Fibroblast of lung (primary cell): Measurements from ENCODE around the gene TNIP1. TPM values are rescaled to one million over a fixed set of nuclear protein-coding genes. Genes with fewer than 3 reads are reported as not detected.
A peak's percentile ranks its signal among the peaks of the same experiment; 100 is the strongest.

ENCODE experiments used
- DNase-seq, 2 donors: peaks; one replicate each; pipeline versions ENCODE4 v3.0.0 to v3.0.0-alpha.2; 2010; ENCODE audit warnings: low read depth in 2 of 2
- H2AFZ ChIP-seq: 2 replicates; pipeline ENCODE4 v1.5.1; 2012; ENCODE audit warnings: low read length, control low read depth, inconsistent platforms
- H3K27ac ChIP-seq: 2 replicates; pipeline ENCODE4 v1.5.1; 2011; ENCODE audit warnings: low read length, control low read depth; ENCODE audit not compliant: insufficient read depth
- H3K27me3 ChIP-seq: 2 replicates; pipeline ENCODE4 v1.5.1; 2011; ENCODE audit warnings: mild to moderate bottlenecking, low read length; ENCODE audit not compliant: control insufficient read depth, insufficient read depth
- H3K36me3 ChIP-seq: 2 replicates; pipeline ENCODE4 v1.5.1; 2011; ENCODE audit warnings: low read length; ENCODE audit not compliant: control insufficient read depth, insufficient read depth
- H3K4me1 ChIP-seq: 2 replicates; pipeline ENCODE4 v1.5.1; 2011; ENCODE audit warnings: low read length; ENCODE audit not compliant: control insufficient read depth, insufficient read depth; ENCODE audit errors: extremely low read depth
- H3K4me2 ChIP-seq: 2 replicates; pipeline ENCODE4 v1.5.1; 2011; ENCODE audit warnings: low read length, control low read depth; ENCODE audit not compliant: insufficient read depth; ENCODE audit errors: extremely low read depth
- H3K4me3 ChIP-seq, 4 experiments: fragments of 200-600 bp in 1 of 4; sonication (generic) in 1 of 4; replicated peaks in 1 of 4; 2 replicates each; pipeline ENCODE4 v1.5.1; 2011 to 2016; ENCODE audit warnings: low read length in 4 of 4, low read depth in 3 of 4, mild to moderate bottlenecking in 3 of 4, control low read depth in 2 of 4, inconsistent platforms in 1 of 4, mixed read lengths in 1 of 4; ENCODE audit not compliant: insufficient read depth in 1 of 4; ENCODE audit errors: control extremely low read depth in 1 of 4
- H3K79me2 ChIP-seq: 2 replicates; pipeline ENCODE4 v1.5.1; 2012; ENCODE audit warnings: mild to moderate bottlenecking, low read length, inconsistent platforms; ENCODE audit not compliant: control insufficient read depth, insufficient read depth
- H3K9ac ChIP-seq: 2 replicates; pipeline ENCODE4 v1.5.1; 2011; ENCODE audit warnings: mild to moderate bottlenecking, low read length, control low read depth; ENCODE audit not compliant: insufficient read depth
- H3K9me3 ChIP-seq: 2 replicates; pipeline ENCODE4 v1.5.1; 2012; ENCODE audit warnings: low read depth, low read length; ENCODE audit not compliant: control insufficient read depth, insufficient read depth
- H4K20me1 ChIP-seq: 2 replicates; pipeline ENCODE4 v1.5.1; 2011; ENCODE audit warnings: low read length; ENCODE audit not compliant: control insufficient read depth, insufficient read depth; ENCODE audit errors: extremely low read depth
- EZH2 ChIP-seq: IDR thresholded peaks from 2 replicates; pipeline ENCODE4 v1.5.1; 2012; ENCODE audit warnings: low read length, control low read depth, mild to moderate bottlenecking; ENCODE audit errors: missing control alignments
- polyA plus RNA-seq, 2 donors: library from polyadenylated mRNA; depleted of rRNA in 1 of 2; stranded (reverse) in 1 of 2; unstranded in 1 of 2; fragments of >200 nt; gene quantifications; 2 replicates each; pipeline ENCODE4 v1.2.1, GENCODE V29; 2011 to 2012; ENCODE audit warnings: missing spikeins in 1 of 2
- total RNA-seq: library from RNA; depleted of rRNA; stranded (reverse); fragments of >200 nt; gene quantifications from 2 replicates; pipeline ENCODE4 v1.2.1, GENCODE V29; 2014
- TF ChIP-seq, protein P1 (sequence below), 2 donors: IDR thresholded peaks in 1 of 2; conservative IDR thresholded peaks in 1 of 2; 1 replicate in 1 of 2; 2 replicates in 1 of 2; pipeline ENCODE4 v1.5.1; 2011 to 2012; ENCODE audit warnings: low read length in 2 of 2, control low read depth in 1 of 2, inconsistent platforms in 1 of 2, low read depth in 1 of 2, mild to moderate bottlenecking in 1 of 2

The TNIP1 gene
- total and polyA plus RNA-seq, 2 donors (not counting 1 experiment from before 2014, with no cell fraction given), result 47.2 to 59.1 TPM

DNA sequence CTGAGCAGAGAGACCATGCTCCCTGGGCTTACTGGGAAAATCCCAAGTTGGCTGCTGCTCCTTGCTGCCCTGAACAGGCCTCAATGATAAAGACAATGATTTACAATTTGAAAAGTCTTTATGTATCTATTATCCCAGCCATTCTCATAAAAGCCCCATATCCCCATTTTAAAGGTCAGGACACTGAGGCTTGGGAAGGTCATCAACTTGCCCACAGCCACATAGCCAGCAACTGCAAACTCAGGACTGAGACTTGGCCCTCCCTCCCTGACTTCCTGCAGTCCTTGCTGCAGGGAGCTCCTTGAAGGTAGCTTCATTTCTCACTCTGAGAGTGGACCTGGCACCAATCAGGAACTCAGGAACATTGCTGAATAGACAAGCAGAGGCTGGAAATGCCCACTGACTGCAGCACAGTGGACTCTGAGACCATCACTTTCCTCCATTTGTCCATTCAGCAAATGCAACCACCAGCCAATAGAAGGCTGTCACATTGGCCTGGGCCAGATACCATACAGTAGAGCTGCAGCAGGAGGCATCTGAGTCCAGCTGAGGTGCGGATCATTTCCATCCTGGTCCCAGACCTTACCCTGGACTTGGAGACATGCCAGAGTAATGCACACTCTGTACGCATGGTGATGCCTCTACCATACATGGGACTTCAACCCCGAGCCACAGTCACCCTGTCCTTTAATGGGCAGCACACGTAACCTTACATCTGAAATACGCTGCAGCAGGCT lies 18.3 kb downstream of the TNIP1 start:
- no peaks in the 10 kb centered on the region for H3K27me3 ChIP-seq
- H3K36me3 ChIP-seq, result peaks cover 7% of the 10 kb centered on the region
- no peaks in the 10 kb centered on the region for H4K20me1 ChIP-seq
- H3K4me3 ChIP-seq, result no peak overlapping the region
- H3K27ac ChIP-seq, result no peak overlapping the region
- no peak for DNase-seq
- peak overlapping the region; percentile 4 for H3K4me2 ChIP-seq
- H3K4me1 ChIP-seq, result peaks cover 26% of the 10 kb centered on the region
- H3K9me3 ChIP-seq, result no peaks in the 10 kb centered on the region
- no peak overlapping the region for H2AFZ ChIP-seq
- no peak for TF ChIP-seq EZH2
- TF ChIP-seq, protein P1, sequence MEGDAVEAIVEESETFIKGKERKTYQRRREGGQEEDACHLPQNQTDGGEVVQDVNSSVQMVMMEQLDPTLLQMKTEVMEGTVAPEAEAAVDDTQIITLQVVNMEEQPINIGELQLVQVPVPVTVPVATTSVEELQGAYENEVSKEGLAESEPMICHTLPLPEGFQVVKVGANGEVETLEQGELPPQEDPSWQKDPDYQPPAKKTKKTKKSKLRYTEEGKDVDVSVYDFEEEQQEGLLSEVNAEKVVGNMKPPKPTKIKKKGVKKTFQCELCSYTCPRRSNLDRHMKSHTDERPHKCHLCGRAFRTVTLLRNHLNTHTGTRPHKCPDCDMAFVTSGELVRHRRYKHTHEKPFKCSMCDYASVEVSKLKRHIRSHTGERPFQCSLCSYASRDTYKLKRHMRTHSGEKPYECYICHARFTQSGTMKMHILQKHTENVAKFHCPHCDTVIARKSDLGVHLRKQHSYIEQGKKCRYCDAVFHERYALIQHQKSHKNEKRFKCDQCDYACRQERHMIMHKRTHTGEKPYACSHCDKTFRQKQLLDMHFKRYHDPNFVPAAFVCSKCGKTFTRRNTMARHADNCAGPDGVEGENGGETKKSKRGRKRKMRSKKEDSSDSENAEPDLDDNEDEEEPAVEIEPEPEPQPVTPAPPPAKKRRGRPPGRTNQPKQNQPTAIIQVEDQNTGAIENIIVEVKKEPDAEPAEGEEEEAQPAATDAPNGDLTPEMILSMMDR (conservative IDR thresholded peaks at IDR 0.05 in 1 of 2, IDR thresholded peaks at IDR 0.05 in 1 of 2; ENCODE audit: low read depth in 1 of 2, low read length in 2 of 2), result no peak
- H3K9ac ChIP-seq, result no peak overlapping the region
- H3K79me2 ChIP-seq, result peaks cover under 1% of the 10 kb centered on the region

DNA sequence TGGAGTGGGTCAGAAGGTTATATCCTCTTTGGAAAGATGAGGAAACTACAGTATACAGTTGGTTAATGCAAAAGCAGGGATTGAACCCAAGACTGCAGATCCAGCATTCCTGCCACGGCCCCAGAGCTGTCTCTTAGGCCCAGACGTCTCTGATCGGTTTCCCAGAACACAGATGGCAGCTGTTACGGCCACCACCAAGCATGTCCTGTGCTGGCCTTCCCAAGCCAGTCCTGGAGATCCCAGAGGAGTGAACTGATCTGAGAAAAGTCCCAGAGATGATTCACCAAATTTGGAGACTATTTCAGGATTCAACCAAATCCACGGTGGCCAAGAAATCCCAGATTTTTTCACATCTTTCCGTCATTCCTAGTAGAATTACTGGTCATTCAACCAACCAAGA lies 20.1 kb downstream of the TNIP1 start:
- H4K20me1 ChIP-seq, result no peaks in the 10 kb centered on the region
- no peaks in the 10 kb centered on the region for H3K79me2 ChIP-seq
- TF ChIP-seq EZH2, result no peak
- TF ChIP-seq, protein P1 (conservative IDR thresholded peaks at IDR 0.05 in 1 of 2, IDR thresholded peaks at IDR 0.05 in 1 of 2; ENCODE audit: low read depth in 1 of 2, low read length in 2 of 2), result no peak
- H3K27me3 ChIP-seq, result no peaks in the 10 kb centered on the region
- H3K4me2 ChIP-seq, result no peak overlapping the region
- no peaks in the 10 kb centered on the region for H3K9me3 ChIP-seq
- no peak overlapping the region for H2AFZ ChIP-seq
- no peak overlapping the region for H3K9ac ChIP-seq
- DNase-seq, result no peak
- no peak overlapping the region for H3K4me3 ChIP-seq
- peaks cover 26% of the 10 kb centered on the region for H3K4me1 ChIP-seq
- H3K36me3 ChIP-seq, result peaks cover 5% of the 10 kb centered on the region
- no peak overlapping the region for H3K27ac ChIP-seq

DNA sequence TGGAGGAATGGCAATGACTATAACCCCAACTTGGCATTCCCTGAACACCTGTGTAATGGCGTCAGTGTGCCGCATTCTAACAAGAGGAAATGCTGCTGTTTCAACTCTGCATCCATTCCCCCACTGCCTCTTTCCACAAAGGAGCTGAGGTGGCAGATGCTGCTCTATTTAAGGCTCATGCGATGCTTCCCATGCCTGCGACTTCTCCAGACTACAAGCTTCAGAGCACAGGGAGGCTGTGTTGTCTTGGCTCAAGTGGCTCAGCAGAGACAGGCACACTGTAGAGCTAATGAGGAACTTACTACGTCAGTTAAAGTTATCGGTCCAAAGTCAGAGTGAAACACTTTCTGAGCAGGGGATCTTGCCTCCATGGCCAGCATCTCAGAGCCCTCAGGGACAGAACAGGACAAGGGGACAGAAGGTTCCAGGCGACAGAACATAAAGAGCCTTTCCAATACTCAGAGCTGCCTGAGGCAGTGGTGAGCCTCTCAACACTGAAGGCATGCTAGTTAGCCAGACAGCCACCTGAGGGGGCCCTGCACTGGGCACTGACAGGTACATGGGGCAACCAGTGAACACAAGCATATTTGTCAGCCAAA lies 21.8 kb downstream of the TNIP1 start:
- no peaks in the 10 kb centered on the region for H4K20me1 ChIP-seq
- no peak overlapping the region for H3K27ac ChIP-seq
- DNase-seq, result no peak
- H3K9ac ChIP-seq, result no peak overlapping the region
- peaks cover 22% of the 10 kb centered on the region for H3K4me1 ChIP-seq
- H3K4me2 ChIP-seq, result no peak overlapping the region
- no peak for TF ChIP-seq EZH2
- TF ChIP-seq, protein P1 (conservative IDR thresholded peaks at IDR 0.05 in 1 of 2, IDR thresholded peaks at IDR 0.05 in 1 of 2; ENCODE audit: low read depth in 1 of 2, low read length in 2 of 2), result no peak
- H3K27me3 ChIP-seq, result no peaks in the 10 kb centered on the region
- no peak overlapping the region for H2AFZ ChIP-seq
- no peak overlapping the region for H3K4me3 ChIP-seq
- H3K36me3 ChIP-seq, result peaks cover 5% of the 10 kb centered on the region
- no peaks in the 10 kb centered on the region for H3K79me2 ChIP-seq
- no peaks in the 10 kb centered on the region for H3K9me3 ChIP-seq
